ENCODE results near the gene CCNB1IP1. TPM values are rescaled to one million over a fixed set of nuclear protein-coding genes. Genes with fewer than 3 reads are reported as not detected.
"Not testable (repeated sequence)": the region's sequence is repeated elsewhere in the genome, so short reads cannot be mapped to it uniquely, and the experiment has no call there.

The CCNB1IP1 gene
- total and polyA plus RNA-seq, 2 of the 8 experiments (the other 6 are each of a cell fraction or from before 2014, with no cell fraction given): 173 to 277 TPM

DNA sequence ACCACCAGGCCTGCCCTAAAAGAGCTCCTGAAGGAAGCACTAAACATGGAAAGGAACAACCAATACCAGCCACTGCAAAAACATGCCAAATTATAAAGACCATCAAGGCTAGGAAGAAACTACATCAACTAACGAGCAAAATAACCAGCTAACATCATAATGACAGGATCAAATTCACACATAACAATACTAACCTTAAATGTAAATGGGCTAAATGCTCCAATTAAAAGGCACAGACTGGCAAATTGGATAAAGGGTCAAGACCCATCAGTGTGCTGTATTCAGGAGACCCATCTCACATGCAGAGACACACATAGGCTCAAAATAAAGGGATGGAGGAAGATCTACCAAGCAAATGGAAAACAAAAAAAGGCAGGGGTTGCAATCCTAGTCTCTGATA lies 51.1 kb downstream of the CCNB1IP1 start:
- peaks cover 0 to 11% (median 0%) of the 10 kb centered on the region in 4 experiments; a peak in 1 of 8 replicates for H3K36me3 ChIP-seq (ENCODE audit: control insufficient read depth in 2 of 4, insufficient read depth in 4 of 4, low read length in 3 of 4)
- no CpG with 5 or more reads among the region's 1 CpG for WGBS, 2 experiments (ENCODE audit: extremely low coverage in 1 of 2, insufficient coverage in 1 of 2, insufficient read length in 1 of 2, insufficient replicate concordance in 2 of 2, low coverage in 1 of 2, low lambda C conversion rate in 2 of 2, missing lambda C conversion rate in 1 of 2)
- H4K8ac ChIP-seq (ENCODE audit: extremely low read depth, insufficient read depth, low read length); H4K20me1 ChIP-seq (replicated peaks in 1 of 2; ENCODE audit: control insufficient read depth in 1 of 2, insufficient read depth in 2 of 2, low read length in 2 of 2); H3K9ac ChIP-seq (replicated peaks in 1 of 4; ENCODE audit: extremely low read depth in 1 of 4, low read depth in 3 of 4, low read length in 3 of 4); H3K4me3 ChIP-seq (ENCODE audit: extremely low read depth in 1 of 4, insufficient read depth in 2 of 4, low read depth in 3 of 4, low read length in 4 of 4); DNase-seq (ENCODE audit: low read depth in 1 of 2, low spot score in 2 of 2); H3K27me3 ChIP-seq (replicated peaks in 1 of 4; ENCODE audit: control insufficient read depth in 3 of 4, extremely low read depth in 1 of 4, insufficient read depth in 3 of 4, low read length in 3 of 4); CTCF ChIA-PET (ENCODE audit: partially characterized antibody); H3K14ac ChIP-seq (ENCODE audit: insufficient read length); H3K56ac ChIP-seq (replicated peaks; ENCODE audit: insufficient read length, low read depth, low read length); H2BK20ac ChIP-seq (ENCODE audit: low read length); H3K79me2 ChIP-seq (ENCODE audit: control insufficient read depth in 1 of 2, insufficient read depth in 2 of 2, low read length in 2 of 2); H3K4me2 ChIP-seq (ENCODE audit: insufficient read depth in 1 of 2, low read depth in 2 of 2, low read length in 2 of 2); H2AK5ac ChIP-seq (ENCODE audit: low read depth, low read length); H2AFZ ChIP-seq (ENCODE audit: low read length); H4K5ac ChIP-seq (ENCODE audit: insufficient read length, low read depth, low read length); H3K23ac ChIP-seq (ENCODE audit: insufficient read length); H4K91ac ChIP-seq (replicated peaks; ENCODE audit: insufficient read length, low read length); FAIRE-seq; H3K4me1 ChIP-seq (replicated peaks in 1 of 4; ENCODE audit: control insufficient read depth in 3 of 4, insufficient read depth in 4 of 4, low read length in 3 of 4); H3K18ac ChIP-seq (ENCODE audit: extremely low read depth, low read length); H3K79me1 ChIP-seq (ENCODE audit: low read depth, low read length); H2BK120ac ChIP-seq (replicated peaks; ENCODE audit: low read depth, low read length); H3K23me2 ChIP-seq (ENCODE audit: low read depth, low read length); H2BK12ac ChIP-seq (ENCODE audit: low read depth, low read length); POLR2A ChIA-PET (ENCODE audit: partially characterized antibody); H3K27ac ChIP-seq (ENCODE audit: low read depth, low read length); H3K4ac ChIP-seq (replicated peaks; ENCODE audit: insufficient read length, low read depth, low read length); H2BK15ac ChIP-seq (ENCODE audit: low read length); H2BK5ac ChIP-seq (ENCODE audit: low read depth, low read length): not testable (repeated sequence)
- peaks cover 3 to 12% of the 10 kb centered on the region in 2 experiments; a peak in 2 of 4 replicates for H3K9me3 ChIP-seq (ENCODE audit: insufficient read depth in 2 of 2, low read depth in 1 of 2, low read length in 1 of 2)

GRCh38 chr14:20280265-20280664 lies 52.8 kb downstream of the CCNB1IP1 start:
- H4K20me1 ChIP-seq (replicated peaks in 1 of 2; ENCODE audit: control insufficient read depth in 1 of 2, insufficient read depth in 2 of 2, low read length in 2 of 2); H3K9ac ChIP-seq (replicated peaks in 1 of 4; ENCODE audit: extremely low read depth in 1 of 4, low read depth in 3 of 4, low read length in 3 of 4); H3K4me3 ChIP-seq (ENCODE audit: extremely low read depth in 1 of 4, insufficient read depth in 2 of 4, low read depth in 3 of 4, low read length in 4 of 4); H3K23ac ChIP-seq (ENCODE audit: insufficient read length); H4K5ac ChIP-seq (ENCODE audit: insufficient read length, low read depth, low read length); H2AK5ac ChIP-seq (ENCODE audit: low read depth, low read length); H4K8ac ChIP-seq (ENCODE audit: extremely low read depth, insufficient read depth, low read length); H3K14ac ChIP-seq (ENCODE audit: insufficient read length); H3K56ac ChIP-seq (replicated peaks; ENCODE audit: insufficient read length, low read depth, low read length); H3K79me1 ChIP-seq (ENCODE audit: low read depth, low read length); DNase-seq (ENCODE audit: low read depth in 1 of 2, low spot score in 2 of 2); H2BK20ac ChIP-seq (ENCODE audit: low read length); H2BK120ac ChIP-seq (replicated peaks; ENCODE audit: low read depth, low read length); H3K23me2 ChIP-seq (ENCODE audit: low read depth, low read length); H2AFZ ChIP-seq (ENCODE audit: low read length); H2BK12ac ChIP-seq (ENCODE audit: low read depth, low read length); H3K18ac ChIP-seq (ENCODE audit: extremely low read depth, low read length); H3K27ac ChIP-seq (ENCODE audit: low read depth, low read length); H3K79me2 ChIP-seq (ENCODE audit: control insufficient read depth in 1 of 2, insufficient read depth in 2 of 2, low read length in 2 of 2); H2BK5ac ChIP-seq (ENCODE audit: low read depth, low read length); H3K36me3 ChIP-seq (ENCODE audit: control insufficient read depth in 2 of 4, insufficient read depth in 4 of 4, low read length in 3 of 4); H4K91ac ChIP-seq (replicated peaks; ENCODE audit: insufficient read length, low read length); CTCF ChIA-PET (ENCODE audit: partially characterized antibody); FAIRE-seq; H3K4me1 ChIP-seq (replicated peaks in 1 of 4; ENCODE audit: control insufficient read depth in 3 of 4, insufficient read depth in 4 of 4, low read length in 3 of 4); H3K4me2 ChIP-seq (ENCODE audit: insufficient read depth in 1 of 2, low read depth in 2 of 2, low read length in 2 of 2); H2BK15ac ChIP-seq (ENCODE audit: low read length); H3K27me3 ChIP-seq (replicated peaks in 1 of 4; ENCODE audit: control insufficient read depth in 3 of 4, extremely low read depth in 1 of 4, insufficient read depth in 3 of 4, low read length in 3 of 4); H3K4ac ChIP-seq (replicated peaks; ENCODE audit: insufficient read length, low read depth, low read length): not testable (repeated sequence)
- peaks cover 3 to 12% of the 10 kb centered on the region in 2 experiments; a peak in 2 of 4 replicates for H3K9me3 ChIP-seq (ENCODE audit: insufficient read depth in 2 of 2, low read depth in 1 of 2, low read length in 1 of 2)
- POLR2A ChIA-PET (ENCODE audit: partially characterized antibody): interaction anchor here (1.0 kb wide), 1 partner anchor 15 kb away, joined by 4 read pairs; no protein-coding TSS in a partner anchor
- WGBS, 2 experiments (ENCODE audit: extremely low coverage in 1 of 2, insufficient coverage in 1 of 2, insufficient read length in 1 of 2, insufficient replicate concordance in 2 of 2, low coverage in 1 of 2, low lambda C conversion rate in 2 of 2, missing lambda C conversion rate in 1 of 2): 96% methylated on average over 7 of the region's 7 CpGs; no CpG with 5 or more reads in 1 of the 2 experiments
